Activated CD4-positive, alpha-beta T cell treated with anti-CD3 and anti-CD28 coated beads for 24 hours (primary cell): Measurements from ENCODE around the gene TCF19.
"Not testable (repeated sequence)": the region's sequence is repeated elsewhere in the genome, so short reads cannot be mapped to it uniquely, and the experiment has no call there.

Source experiments
- DNase-seq, 2 donors: peaks; one replicate each; pipeline ENCODE4 v3.0.0-alpha.2; 2020; ENCODE audit warnings: low read depth in 2 of 2

TCF19 gene

DNA sequence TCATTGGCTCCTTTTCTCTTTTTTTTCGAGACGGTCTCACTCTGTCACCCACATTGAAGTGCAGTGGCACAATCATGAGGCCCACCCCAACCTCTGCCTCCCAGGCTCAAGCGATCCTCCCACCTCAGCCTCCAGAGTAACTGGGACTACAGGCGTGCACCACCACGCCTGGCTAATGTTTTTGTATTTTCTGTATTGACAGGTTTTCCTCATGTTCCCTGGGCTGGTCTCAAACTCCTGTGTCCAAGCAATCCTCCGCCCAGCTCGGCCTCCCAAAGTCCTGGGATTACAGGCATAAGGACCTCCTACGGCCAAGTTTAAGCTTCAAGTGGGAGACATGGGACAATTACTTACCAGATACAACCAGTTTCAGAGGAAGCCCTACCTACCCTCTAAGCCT is 21.5 kb downstream of the TCF19 start:
- no peak for DNase-seq

DNA sequence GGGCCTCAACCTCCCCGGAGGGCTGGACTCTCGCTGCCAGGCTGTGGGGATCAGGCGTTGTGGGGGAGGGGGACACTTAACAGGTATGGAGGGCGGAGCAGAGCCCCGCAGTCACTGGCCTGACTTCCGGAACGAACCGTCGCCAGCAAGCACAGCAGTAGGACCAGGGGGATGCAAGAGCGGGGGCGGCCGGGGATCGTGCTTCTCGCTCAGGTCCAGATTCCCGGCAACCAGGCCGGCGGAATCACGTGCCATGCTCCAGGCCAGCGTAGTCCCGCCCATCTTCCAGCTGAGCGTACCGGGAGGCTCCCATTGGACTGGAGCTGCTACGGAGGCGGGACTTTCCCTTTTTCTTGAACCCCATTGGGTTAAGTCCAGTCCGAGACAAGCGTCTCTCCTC is 22.1 kb downstream of the TCF19 start:
- peak in 1 of 2 donors; percentile 43 for DNase-seq

DNA sequence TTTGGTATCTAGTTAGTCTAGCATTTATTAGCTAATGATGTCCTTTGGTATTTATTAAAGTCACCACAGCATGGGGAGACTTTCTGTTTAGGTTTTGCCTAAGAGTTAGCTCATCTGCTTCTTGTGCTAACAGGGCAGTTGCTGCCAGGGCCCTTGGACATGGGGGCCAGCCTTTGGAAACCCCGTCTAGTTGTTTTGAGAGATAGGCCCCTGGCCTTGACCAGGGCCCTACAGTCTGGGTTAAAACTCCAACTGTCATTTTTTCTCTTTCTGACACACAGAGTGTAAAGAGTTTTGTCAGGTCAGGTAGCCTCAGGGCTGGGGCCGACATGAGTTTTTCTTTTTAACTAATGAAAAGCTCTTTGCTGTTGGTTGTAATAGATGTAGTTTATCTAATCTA is 24.9 kb downstream of the TCF19 start:
- DNase-seq: not testable (repeated sequence)

DNA sequence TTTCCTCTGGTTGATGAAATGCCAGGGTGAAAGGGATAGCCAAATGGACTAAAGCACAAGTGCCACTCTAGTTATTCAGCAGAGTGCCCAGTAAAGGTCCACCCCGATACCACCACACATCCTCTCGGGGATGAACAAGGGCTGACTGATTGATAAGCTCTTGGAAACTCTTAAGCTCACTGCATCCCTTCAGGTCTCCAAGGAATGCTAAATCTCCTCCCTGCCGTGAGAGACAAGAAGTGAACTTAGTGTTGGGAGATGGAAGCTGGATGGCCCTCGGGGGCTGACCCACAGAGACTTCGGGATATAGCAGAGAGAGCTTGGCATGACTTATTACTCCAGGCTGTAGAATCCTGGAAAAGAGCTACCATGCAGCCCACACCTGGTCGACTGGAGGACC is 25.5 kb downstream of the TCF19 start:
- not testable (repeated sequence) for DNase-seq

DNA sequence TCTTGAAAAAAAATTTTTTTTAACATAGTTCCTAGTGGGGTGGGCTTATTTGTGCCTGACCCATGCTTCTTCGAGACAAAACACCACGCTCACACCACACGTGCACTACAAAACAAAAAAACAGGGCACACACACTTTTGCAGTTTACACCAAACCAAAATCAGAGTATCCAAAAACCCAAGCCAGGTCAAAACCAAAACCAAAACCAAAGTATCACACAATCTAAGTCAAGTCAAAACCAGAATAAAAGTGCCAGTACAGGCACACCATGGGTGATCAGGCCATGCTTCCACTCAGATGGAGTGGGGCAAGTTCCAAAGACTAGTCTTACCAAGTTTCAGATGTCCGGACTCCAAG is 27.3 kb downstream of the TCF19 start:
- not testable (repeated sequence) for DNase-seq

DNA sequence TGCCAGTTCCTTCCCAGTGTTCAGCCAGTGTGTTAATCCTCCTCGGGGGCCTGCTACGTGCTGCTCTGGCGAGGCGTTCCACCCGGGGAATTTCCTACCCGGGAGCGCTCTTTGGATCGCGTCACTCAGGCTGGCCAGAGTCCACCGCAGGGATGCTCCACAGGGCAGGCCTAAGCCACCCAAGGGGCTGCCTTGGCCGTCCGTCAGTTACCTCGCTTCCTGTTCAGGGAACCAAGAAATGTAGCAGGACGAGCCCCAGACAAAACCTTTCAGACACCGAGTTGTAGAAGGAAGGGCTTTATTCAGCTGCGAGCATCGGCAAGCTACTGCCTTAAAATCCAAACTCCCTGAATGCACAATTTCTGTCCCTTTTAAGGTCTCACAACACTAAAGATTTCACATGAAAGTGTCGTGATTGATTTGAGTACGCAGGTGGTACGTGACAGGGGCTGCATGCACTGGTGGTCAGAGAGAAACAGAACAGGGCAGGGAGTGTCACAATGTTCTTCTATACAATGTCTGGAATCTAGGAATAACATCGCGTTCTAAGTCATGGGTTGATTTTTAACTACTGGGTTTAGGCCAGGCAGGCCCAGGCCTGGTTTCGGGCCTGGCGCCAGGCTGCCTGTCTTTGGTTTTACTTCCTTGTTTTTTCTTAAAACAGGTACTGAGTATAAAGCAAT is 27.8 kb downstream of the TCF19 start:
- no peak for DNase-seq

DNA sequence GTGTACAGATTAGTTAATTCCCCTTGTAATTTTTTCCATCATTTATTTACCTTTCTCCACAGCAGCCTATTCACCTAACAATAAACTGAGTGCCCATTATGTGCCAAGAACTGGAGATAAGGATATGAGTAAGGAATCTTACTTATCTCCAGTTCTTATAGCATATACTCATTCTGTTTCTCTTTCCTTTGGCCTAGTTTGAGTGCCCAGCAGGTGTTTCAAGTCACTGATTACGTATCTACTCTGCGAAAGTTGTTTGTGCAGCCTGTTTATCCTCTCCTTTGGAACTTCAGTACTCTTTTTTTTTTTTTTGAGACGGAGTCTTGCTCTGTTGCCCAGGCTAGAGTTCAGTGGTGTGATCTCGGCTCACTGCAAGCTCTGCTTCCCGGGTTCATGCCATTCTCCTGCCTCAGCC is 29.4 kb downstream of the TCF19 start:
- no peak for DNase-seq

DNA sequence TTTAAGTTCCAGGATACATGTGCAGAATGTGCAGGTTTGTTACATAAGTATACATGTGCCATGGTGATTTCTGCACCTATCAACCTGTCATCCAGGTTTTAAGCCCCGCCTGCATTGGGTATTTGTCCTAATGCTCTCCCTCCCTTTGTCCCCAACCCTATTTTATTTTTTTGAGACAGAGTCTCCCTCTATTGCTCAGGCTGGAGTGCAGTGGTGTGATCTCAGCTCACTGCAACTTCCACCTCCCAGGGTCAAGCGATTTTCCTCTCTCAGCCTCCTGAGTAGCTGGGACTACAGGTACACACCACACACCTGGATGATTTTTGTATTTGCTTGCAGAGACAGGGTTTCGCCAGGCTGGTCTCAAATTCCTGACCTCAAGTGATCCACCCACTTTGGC is 30.8 kb downstream of the TCF19 start:
- DNase-seq: not testable (repeated sequence)

DNA sequence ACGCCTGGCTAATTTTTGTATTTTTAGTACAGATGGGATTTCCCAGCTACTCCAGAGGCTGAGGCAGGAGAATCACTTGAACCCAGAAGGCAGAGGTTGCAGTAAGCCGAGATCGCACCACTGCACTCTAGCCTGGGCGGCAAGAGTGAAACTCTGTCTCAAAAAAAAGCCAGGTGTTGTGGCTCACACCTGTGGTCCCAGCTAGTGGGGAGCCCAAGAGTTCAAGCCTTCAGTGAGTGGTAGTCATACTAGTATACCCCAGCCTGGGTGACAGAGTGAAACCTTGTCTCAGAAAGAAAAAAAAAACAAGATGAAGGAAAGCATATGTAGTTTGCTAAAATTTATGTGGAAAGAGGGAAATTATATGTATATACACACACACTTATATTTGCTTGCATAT is 32.1 kb downstream of the TCF19 start:
- no peak for DNase-seq

DNA sequence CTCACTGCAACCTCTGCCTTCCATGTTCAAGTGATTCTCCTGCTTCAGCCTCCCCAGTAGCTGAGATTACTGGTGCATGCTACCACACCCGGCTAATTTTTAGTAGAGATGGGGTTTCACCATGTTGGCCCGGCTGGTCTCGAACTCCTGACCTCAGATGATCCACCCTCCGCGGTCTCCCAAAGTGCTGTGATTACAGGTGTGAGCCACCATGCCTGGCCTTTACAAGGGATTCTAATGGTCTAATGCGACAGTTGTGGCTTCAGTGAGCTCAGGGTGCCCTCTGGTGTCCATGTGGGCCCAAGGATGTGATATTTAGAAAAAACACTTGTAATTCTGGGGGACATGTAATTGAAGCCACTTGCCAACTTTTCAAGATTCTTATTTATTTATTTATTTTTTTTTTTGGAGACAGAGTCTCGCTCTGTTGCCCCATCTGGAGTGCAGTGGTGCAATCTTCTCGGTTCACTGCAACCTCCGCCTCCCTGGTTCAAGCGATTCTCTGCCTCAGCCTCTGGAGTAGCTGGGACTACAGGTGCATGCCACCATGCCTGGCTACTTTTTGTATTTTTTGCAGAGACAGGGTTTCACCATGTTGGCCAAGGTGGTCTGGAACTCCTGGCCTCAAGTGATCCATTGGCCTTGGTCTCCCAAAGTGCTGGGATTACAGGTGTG is 34.2 kb downstream of the TCF19 start:
- DNase-seq: peak; percentile 42

DNA sequence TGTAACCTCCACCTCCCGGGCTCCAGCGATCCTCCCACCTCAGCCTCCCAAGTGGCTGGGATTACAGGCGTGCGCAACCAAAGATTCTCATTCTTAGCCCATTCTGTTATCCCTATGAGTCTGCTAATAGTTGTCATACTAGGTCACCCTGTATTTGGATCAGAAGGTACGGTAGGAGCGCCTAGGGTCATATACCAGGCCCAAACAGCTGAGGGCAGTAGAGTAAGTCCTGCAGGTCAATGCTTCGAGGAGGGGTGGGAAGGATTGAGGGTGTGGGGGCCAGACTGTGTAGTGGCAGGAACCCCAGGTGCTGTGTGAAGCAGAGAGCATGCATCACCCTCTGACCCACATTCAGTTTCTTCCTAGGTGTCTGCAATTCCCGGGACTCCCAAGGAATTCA is 34.8 kb downstream of the TCF19 start:
- DNase-seq: no peak

DNA sequence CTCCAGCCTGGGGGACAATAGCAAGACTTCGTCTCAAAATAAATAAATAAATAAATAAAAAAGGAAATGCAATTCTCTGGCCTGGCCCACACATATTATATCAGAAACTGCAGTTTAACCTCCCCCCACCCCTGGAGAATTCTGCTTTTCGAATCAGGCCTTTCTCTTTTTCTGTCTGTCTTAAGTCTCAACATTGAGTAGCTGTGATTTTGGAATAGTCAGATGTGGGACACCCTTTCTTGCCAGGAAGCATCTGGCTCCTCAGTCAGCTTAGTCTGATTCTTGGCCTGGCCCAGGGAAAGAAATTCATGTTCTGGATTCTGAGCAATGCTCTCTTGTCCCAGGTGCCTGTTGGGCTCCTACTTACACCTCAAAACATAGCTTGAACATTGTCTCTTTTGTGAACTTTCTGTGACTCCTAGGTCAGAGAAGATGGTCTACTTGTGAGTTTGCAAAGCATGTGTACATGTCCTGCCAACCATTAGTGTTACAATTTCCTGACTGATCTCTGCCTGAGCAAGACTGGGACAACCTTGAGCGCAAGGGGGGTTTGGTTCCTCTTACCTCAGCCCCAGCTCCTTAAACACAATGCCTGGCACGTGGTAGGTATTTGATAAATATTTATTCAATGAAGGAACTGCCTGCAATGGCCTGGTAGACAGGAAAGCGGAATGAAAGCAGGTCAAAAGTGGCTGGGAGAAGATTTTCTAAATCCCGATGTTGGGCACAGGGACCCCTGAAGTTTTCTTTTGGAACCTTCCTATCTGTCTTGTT is 35.9 kb downstream of the TCF19 start:
- DNase-seq: no peak

DNA sequence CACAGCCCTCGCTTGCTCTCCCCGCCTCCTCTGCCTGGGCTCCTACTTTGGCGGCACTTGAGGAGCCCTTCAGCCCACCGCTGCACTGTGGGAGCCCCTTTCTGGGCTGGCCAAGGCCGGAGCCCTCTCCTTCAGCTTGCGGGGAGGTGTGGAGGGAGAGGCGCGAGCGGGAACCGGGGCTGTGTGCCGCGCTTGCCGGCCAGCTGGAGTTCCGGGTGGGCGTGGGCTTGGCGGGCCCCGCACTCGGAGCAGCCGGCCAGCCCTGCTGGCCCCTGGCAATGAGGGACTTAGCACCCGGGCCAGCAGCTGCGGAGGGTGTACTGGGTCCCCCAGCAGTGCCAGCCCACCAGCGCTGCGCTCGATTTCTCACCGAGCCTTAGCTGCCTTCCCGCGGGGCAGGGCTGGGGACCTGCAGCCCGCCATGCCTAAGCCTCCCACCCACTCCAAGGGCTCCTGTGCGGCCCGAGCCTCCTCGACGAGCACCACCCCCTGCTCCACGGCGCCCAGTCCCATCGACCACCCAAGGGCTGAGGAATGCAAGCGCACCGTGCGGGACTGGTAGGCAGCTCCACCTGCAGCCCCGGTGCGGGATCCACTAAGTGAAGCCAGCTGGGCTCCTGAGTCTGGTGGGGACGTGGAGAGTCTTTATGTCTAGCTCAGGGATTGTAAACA is 37.1 kb downstream of the TCF19 start:
- DNase-seq: not testable (repeated sequence)

DNA sequence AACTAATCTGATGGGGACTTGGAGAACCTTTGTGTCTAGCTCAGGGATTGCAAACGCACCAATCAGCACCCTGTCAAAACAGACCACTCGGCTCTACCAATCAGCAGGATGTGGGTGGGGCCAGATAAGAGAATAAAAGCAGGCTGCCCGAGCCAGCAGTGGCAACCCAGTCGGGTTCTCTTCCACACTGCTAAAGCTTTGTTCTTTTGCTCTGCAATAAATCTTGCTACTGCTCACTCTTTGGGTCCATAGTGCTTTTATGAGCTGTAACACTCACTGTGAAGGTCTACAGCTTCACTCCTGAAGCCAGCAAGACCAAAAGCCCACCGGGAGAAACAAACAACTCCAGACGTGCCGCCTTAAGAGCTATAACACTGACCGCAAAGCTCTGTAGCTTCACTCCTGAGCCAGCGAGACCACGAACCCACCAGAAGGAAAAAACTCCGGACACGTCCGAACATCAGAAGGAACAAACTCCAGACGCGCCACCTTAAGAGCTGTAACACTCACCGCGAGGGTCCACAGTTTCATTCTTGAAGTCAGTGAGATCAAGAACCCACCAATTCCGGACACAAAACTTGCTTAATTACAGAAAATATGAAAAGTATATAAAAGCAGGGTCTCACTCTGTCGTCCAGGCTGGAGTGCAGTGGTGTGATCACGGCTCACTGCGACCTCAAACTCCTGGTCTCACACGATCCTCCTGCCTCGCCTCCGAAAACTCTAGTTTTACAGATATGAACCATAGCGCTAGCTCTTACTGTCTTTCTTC is 38.0 kb downstream of the TCF19 start:
- DNase-seq: not testable (repeated sequence)

DNA sequence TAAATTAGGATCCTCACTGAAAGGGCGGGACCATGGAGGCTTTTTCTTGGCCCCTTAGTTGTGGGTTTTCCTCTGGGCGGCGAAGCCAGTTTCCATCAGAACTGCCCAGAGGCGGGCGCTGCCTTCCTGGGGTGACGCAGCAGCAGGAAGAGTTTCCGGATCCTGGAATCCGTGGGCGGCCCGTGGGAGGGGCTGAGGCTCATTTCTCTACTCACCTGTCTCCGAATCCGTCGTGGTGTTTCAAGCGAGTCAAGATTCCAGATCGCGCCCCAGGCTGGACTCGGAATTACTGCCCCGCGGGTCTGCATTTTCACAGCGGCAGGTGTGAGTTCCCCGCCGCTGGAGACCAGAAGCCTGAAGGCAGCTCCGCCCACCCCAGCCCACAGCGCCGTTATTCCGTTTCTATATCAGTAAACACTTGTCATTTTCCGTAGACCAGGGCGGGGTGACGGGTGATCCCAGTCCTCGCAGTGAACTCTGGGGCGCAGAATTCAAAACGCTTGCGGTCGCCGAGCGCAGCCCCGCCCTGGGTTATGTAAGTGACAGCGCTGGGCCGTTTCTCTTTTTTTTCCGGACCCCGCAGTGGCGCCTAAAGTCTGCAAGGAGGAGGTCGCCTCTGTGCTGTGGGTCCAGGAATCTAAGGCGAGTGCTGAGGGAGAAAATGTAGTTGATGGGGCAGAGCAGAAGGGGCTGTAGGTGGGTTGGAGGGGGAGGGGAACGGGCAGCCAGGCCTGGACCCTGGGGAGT is 39.3 kb downstream of the TCF19 start:
- DNase-seq: peak; percentile 82 to 83

DNA sequence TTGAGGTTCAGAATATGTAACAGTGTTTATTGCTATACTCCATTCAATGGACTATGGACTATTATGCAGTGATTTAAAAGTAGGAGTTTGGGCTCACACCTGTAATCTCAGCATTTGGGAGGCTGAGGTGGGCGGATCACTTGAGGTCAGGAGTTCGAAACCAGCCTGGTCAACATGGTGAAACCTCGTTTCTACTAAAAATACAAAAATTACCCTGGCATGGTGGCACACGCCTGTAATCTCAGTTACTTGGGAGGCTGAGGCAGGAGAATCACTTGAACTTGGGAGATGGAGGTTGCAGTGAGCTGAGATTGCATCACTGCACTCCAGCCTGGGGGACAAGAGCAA is 40.7 kb downstream of the TCF19 start:
- DNase-seq: not testable (repeated sequence)

DNA sequence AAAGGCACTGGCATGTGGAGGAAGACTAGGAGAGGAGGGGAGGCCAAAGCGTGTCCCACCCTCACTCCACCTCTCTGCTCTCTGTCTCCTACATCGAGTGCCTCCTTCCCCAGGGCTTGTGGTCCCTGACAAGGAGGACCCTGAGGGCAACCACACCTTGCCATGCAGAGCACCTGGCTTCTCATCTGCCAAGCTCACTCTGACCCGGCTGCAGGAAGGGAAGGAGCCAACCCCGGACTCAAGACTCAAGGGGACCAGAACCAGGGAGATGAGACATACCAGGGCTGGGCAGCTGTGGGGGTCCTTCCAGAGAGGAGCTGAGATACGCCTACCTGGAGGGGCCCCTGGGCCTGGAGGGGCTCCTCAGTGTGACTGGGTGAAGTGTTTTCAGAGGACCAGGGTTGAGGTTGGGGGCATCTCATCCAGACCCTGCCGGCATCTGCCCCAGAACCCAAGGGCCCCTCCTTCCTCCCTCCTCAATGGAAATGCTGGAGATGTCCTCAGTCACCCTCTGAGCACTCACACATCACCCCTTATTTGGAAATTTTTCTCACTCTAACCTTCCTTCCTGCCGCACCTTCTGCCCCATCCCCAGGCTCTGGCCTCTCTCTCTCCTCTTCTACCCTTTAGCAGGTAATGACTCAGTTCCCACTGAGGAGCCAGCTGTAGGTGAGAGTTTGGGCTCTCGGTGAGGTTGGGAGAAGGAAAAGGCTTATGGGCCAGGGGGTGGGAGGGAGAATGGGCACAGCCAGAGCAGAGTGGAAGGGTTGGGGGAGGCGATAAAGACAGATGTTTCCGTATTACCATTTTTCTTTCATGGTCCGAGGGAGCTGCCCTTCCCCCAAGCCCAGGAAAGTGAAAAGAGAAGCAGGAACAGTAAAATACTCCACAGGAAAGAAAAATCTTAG is 44.1 kb downstream of the TCF19 start:
- DNase-seq: no peak

DNA sequence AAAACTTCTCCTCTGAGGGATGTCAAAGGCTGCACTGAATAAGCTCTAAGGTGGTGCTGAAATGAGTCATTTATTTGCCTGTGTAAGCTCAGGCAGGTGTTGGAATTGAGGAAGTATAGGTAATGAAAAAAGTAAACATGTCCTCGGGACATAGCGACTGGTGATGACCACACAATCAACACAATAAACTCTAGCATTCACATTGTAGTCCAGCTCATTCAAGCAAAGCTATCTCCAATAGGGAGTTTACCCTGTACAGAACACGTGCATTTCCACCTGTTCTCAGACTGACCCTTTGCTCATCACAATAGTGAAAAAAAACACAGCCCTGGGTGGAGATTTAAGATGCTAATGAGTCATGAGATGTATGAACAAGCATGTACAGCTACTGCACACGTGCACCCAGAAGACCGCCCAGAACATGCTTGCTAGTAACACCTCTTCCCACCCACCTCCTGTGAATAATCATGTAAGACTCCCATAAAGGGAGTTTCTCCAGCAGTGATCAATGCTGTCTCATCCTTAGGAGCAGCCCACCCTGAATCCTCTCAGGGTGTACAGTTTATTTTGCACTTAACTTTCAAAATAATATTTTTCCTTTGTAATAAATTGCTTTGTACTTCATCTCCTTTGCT is 45.1 kb downstream of the TCF19 start:
- peak; percentile 28 to 54 for DNase-seq

DNA sequence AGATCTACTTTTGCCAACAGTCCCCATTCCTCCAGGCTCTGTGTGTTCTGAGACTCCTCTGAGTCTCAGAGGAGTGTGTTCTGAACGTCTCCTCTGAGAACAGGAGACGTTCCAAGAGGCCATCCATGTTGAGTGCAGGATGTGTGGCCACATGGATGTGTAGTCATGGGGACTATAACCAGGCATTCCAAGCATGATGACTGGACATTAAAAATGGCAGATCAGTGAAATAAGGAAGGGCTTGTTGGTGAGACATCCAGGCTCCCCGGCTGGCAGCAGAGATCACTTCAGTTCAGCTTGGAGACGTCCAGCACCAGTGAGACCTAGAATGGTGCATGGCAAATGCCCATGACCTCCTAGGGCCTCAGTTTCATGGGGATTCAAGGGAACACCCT is 46.4 kb downstream of the TCF19 start:
- DNase-seq: no peak
